D341Med (cell line): Measurements from ENCODE around the gene RASL11B.

Experiments used
- DNase-seq: peaks from one replicate; pipeline ENCODE4 v3.0.0; 2012; ENCODE audit warnings: low spot score

Gene RASL11B

DNA sequence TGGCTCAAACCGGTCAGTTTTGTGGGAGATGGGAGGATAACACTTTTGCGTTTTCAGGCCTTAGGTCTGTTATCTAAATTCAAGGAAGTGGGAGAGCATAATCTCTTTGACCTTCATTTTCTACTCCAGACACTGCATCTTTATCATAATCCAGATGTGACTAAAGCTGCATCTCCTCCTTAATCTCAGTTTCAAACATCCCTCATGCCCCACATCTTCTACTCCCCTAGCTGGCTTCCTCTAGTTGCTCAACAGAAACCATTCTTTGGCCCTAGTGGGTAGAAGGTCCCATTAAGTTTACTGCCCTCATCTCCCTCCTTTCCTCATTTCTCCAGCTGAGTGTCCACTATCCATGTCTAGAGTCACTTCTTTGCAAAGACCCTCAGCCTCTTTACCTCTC lies 18.8 kb upstream of the RASL11B start:
- DNase-seq, result no peak

DNA sequence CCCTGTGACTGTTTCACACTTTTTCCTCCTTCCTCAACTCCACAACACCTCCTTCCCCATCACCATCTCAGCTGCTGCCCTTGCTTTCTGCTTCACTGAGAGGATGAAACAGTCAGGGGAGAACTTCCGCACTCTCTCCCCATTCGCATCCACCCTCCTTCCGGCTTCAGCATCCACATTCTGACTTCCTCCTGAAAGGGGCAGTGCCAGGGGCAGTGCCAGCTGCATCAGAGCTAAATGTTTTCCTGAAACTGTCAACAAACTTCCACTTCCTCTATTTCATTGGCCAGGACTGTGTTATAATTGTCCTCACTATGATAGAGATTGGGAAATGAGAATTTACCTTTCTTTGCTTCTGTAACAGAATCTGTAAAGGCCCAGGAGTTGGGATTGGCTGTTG lies 18.2 kb upstream of the RASL11B start:
- DNase-seq, result no peak

DNA sequence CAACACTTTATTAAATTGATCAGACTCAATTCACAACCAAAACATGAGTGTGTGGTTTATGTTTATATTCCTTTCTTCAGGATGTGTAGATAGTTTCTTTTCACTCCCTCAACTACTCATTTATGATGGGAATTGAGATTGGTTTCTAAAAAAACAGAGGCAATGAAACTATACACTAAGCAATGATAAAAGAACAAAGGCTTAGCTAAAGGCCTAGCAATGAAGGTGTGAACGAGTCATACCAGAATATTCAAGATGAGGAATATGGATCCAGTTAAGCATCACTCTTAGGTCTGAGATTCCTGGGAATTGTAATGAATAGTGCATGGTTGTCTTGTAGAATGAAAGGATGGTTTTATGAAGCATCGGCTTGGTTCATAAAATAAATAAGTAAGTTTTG lies 17.5 kb upstream of the RASL11B start:
- DNase-seq, result no peak

GRCh38 chr4:52846502-52846901 lies 15.6 kb upstream of the RASL11B start:
- no peak for DNase-seq

GRCh38 chr4:52848254-52848653 lies 13.9 kb upstream of the RASL11B start:
- DNase-seq, result no peak

DNA sequence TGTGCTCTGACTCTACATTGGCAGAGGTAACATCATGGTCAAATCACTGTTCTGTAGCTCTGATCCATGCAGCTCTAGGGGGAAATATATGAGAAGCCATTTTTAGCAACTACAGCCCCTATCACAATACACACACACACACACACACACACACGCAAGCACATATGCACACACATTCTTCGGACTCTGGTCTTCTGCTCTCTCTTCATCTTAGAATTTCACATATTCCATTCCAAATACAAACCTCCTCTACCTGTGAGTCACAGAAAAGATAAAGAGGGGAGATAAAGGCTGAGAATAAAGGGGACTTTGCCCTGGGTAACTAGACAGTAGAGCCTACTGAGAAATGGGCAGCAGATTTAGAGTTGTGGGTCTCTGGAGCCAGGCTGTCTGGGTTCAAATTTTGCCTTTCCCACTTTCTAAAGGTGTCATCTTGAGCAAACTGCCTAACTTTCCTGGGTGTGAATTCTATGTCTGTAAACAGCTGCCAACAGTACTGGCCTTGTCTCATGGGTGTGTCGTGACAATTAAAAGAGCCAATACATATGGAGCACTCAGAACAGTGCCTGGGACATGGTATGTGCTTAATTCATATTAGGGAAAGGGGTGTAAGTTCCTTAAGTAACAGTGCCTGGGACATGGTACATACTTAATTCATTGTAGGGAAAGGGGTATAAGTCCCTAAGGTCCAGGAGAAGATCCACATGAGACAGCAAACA lies 11.6 kb upstream of the RASL11B start:
- DNase-seq, result no peak

DNA sequence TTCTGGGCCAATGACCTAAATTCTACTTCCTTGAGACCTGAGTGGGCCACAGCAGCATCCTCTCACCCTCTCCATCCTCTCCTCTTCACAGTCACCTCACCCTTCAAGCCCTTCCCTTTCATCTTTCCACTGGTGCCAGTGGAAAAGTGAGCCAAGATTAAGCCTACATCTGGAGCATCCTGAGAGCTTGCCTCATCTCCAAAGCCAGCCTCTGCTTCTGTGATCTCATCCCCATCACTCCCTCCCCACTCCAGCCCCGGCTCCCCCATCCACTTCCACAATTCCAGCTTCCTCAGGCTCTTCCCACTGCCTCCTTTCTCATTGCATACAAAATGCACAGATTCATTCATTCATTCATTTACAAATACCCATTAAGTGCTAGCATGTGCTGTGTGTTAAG lies 10.1 kb upstream of the RASL11B start:
- no peak for DNase-seq

- no peak for DNase-seq
These were observed 9.4 kb upstream of the RASL11B start for GRCh38 chr4:52852711-52853110.

GRCh38 chr4:52853351-52853750 lies 8.8 kb upstream of the RASL11B start:
- DNase-seq, result no peak

DNA sequence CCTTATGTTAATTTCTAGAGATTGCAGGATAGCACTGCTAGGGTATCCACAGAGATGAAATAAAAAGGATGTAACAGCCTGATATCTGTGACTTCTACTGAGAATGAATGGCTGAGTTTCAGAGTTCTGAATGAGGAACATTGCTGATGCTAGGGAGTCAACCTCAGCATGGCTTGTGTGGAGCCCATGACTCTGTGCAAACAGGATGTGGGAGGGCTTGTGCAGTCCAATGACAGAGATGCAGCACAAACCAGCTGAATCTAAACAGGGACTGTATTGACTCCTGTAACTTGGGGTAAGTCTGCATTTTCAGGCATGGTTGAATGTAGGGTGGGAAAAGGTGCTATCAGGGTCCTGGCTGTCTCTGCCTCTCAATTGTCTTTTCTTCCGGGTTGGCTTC lies 5.3 kb upstream of the RASL11B start:
- DNase-seq, result no peak

DNA sequence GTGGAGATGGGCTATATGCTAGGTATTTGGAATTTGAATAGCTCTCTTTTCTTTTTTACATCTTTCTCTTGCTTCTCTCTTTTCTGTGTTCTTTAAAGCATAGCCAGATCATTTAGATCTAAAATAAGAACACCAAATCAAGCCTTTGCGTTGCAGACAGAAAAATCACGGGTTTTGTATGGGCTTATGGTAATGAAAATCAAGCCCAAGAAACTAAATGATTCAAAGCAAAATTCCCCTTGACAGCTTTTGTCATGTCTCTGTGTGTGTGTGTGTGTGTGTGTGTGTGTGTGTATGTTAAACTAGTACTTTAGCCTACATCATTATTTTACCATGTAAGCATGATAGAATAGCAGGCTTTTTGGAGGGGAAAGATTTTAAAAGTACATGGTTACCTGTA lies 1.8 kb upstream of the RASL11B start:
- no peak for DNase-seq

DNA sequence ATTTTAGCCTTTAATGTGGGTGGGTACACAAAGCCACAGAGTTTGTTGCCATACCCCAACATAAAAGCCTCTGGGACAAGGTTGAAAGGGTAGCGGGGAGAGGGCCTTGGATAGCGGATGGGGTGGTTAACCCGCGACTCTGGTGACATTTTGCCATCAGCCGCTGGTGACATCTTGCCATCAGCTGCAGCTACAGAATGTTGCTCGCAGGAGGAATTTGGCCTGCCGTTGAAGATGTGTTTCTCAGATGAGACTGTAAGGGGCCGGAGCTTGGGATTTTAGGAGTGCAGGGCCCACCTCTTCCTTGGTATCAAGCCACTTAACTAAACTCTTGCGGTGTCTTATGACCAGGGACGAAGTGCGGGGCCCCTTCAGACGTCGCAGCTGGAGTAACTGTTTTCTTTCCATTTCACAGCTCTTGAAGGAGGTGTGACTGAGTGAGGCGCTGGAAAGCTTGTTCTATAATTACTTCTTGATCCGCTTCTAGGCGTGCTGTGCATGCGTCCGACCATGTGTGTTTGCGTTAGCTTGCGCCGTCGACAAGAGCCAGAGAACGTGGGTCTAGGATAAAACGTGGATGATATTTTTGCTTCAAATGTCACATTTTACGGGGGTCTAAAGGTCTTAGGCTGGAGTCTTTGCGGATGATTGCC lies 820 bp upstream of the RASL11B start:
- DNase-seq, result no peak

- DNase-seq, result no peak
These were observed 583 bp downstream of the RASL11B start for GRCh38 chr4:52862639-52863161.

DNA sequence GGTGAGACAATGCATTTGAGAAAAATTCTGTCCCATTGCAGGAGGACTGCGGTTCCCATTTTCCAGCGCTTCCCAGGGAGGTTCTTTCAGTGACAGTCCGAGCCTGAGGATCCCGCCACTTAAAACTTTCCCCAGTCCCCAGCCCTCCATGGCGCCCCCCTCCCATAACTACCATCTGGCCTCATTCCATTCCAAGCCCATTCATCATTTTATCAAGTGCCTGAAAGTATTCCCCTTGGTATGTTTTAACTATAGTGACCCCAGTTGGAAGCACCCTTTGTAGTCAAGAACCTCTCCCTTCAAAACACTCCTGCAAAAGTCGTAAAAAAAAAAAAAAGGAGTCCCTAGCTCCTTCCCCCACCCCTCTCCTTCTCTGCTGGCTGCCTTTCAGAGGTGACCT lies 1.2 kb downstream of the RASL11B start:
- no peak for DNase-seq

GRCh38 chr4:52864793-52865192 lies 2.7 kb downstream of the RASL11B start:
- DNase-seq, result no peak

DNA sequence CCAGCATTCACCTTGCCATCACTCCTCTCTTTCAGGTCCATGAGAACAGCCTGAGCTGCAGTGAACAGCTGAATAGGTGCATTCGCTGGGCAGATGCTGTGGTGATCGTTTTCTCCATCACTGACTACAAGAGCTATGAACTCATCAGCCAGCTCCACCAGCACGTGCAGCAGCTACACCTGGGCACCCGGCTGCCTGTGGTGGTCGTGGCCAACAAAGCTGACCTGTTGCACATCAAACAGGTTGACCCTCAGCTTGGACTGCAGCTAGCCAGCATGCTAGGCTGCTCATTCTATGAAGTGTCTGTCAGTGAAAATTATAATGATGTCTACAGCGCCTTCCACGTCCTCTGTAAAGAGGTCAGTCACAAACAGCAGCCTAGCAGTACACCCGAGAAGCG lies 3.2 kb downstream of the RASL11B start:
- no peak for DNase-seq

- no peak for DNase-seq
These were observed 4.6 kb downstream of the RASL11B start for GRCh38 chr4:52866734-52867133.

- DNase-seq, result no peak
These were observed 5.0 kb downstream of the RASL11B start for GRCh38 chr4:52867163-52867562.

DNA sequence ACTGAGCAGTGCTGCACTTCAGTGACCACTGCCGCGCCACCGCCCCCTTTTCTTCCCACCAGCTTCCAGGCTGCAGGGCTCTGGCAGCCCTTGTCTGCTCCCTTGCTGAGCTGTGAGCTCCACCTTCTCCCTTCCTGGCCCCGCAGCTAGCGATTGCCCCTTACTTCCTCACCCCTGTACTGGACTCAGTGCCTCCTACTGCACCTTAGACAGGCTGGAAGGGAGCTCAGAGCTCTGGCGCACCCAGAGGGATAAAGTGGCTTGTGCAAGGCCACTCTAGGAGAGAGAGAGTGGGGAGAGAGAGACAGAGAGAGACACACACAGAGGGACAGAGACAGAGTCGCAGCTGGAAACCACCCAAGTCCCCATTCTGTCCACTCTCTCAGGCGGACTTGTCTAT lies 6.0 kb downstream of the RASL11B start:
- DNase-seq, result no peak

DNA sequence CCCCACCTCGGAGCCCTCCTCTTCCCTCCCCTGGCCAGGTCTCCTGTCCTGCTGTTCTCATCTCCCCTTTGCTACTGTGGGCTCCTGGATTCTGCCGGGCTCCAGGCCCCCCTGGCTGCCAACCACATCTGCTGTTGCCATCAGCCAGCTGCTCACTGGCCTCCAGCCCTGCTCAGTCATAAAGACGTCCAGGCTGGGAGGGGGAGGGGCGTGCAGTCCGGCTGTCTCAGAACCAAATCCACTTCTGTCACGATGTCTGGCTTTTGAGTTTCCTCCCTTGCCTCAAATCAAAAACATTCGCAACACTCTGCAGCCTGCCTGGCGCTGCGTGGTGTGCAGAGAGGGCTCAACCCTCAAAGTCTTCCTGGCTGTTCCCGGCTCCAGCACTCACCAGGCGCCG lies 7.1 kb downstream of the RASL11B start:
- peak; percentile 37 for DNase-seq

GRCh38 chr4:52869656-52870055 lies 7.5 kb downstream of the RASL11B start:
- no peak for DNase-seq

DNA sequence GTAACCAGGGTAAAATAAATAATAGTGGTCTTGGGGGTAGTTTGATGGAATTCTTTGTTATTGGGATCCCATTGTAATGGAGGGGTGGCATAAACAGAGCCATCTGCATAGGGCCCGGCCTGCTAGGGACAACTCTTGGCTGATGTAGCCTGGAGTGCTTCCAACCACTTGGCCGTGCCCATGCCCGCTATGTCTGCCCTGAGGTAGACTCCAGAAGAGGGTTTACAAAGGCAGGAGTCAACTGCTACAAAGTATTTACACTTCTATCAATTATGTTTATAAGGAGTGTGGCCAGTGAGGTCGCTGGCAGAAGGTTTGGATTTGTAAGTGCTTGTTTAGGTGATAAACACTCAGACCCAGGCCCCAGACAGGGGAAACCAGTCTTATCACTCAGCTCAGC lies 8.1 kb downstream of the RASL11B start:
- DNase-seq, result no peak

- DNase-seq, result no peak
These were observed 11.1 kb downstream of the RASL11B start for GRCh38 chr4:52873191-52873590.

- no peak for DNase-seq
These were observed 11.8 kb downstream of the RASL11B start for GRCh38 chr4:52873861-52874343.
